ENCODE measurements around the gene BNC2.

GRCh38 chr9:16901590-16901989, 31.1 kb upstream of the BNC2 start:
- no peak for TF ChIP-seq EZH2 (IDR thresholded peaks at IDR 0.05; ENCODE audit: borderline replicate concordance)
- TF ChIP-seq CTCF (IDR thresholded peaks at IDR 0.05; ENCODE audit: poor library complexity): no peak
- TF ChIP-seq EZH2phosphoT487 (IDR thresholded peaks at IDR 0.05; ENCODE audit: low read depth, severe bottlenecking, unreplicated experiment): no peak
